IMR-90 (cell line): ENCODE measurements around the gene TPRKB. TPM values are rescaled to one million over a fixed set of nuclear protein-coding genes. Genes with fewer than 3 reads are reported as not detected.
A peak's percentile ranks its signal among the peaks of the same experiment; 100 is the strongest.
"Not testable (repeated sequence)": the region's sequence is repeated elsewhere in the genome, so short reads cannot be mapped to it uniquely, and the experiment has no call there.

ENCODE experiments used
- ATAC-seq: fragments of 200-7000 bp; cut with Tn5 transposase; 2 replicates; pipeline ENCODE4 v1.9.1; 2020; ENCODE audit warnings: low read depth, mild to moderate bottlenecking, moderate library complexity
- BruUV-seq: library from RNA; stranded (reverse); fragments of 400-500 nt; replicated peaks from 2 replicates; lab custom pipeline; 2021; lab: Mats Ljungman, UMichigan
- CTCF ChIA-PET: fragments of 300-600 bp; formaldehyde crosslinking; extraction: SDS; loops from one replicate; lab custom pipeline; 2021; ENCODE audit warnings: antibody characterized with exemption; lab: Yijun Ruan, JAX
- POLR2A ChIA-PET: fragments of 300-600 bp; sonication (Branson Sonifier 250); formaldehyde crosslinking; loops from one replicate; lab custom pipeline; 2022; ENCODE audit warnings: antibody characterized with exemption; ENCODE audit not compliant: unreplicated experiment; lab: Charles Lee
- DNase-seq: peaks from one replicate; pipeline ENCODE4 v3.0.0; 2013
- H2AFZ ChIP-seq: replicated peaks from 2 replicates; pipeline ENCODE3; 2013; ENCODE audit warnings: low read length, mild to moderate bottlenecking; ENCODE audit not compliant: poor library complexity
- H2AK5ac ChIP-seq: 2 replicates; pipeline ENCODE4 v1.6.1; 2013; ENCODE audit warnings: low read depth, low read length, inconsistent platforms
- H2AK9ac ChIP-seq: replicated peaks from 2 replicates; pipeline ENCODE3; 2013; ENCODE audit warnings: mild to moderate bottlenecking, low read depth, low read length, moderate library complexity; ENCODE audit not compliant: poor library complexity
- H2BK120ac ChIP-seq: 2 replicates; pipeline ENCODE4 v1.6.1; 2013; ENCODE audit warnings: low read depth, low read length, inconsistent platforms
- H2BK15ac ChIP-seq: 3 replicates; pipeline ENCODE4 v1.6.1; 2013; ENCODE audit warnings: low read depth, low read length, inconsistent platforms
- H2BK20ac ChIP-seq: 2 replicates; pipeline ENCODE4 v1.6.1; 2013; ENCODE audit warnings: low read depth, mild to moderate bottlenecking, inconsistent platforms, low read length, moderate library complexity
- H2BK5ac ChIP-seq: 2 replicates; pipeline ENCODE4 v1.6.1; 2013; ENCODE audit warnings: mild to moderate bottlenecking, low read depth, low read length, inconsistent platforms; ENCODE audit not compliant: poor library complexity, severe bottlenecking
- H3K14ac ChIP-seq: replicated peaks from 2 replicates; pipeline ENCODE4 v1.6.1; 2013; ENCODE audit warnings: low read depth, low read length, inconsistent platforms
- H3K18ac ChIP-seq: 2 replicates; pipeline ENCODE4 v1.6.1; 2013; ENCODE audit warnings: low read depth, low read length, control low read depth
- H3K23ac ChIP-seq: 2 replicates; pipeline ENCODE4 v1.6.1; 2013; ENCODE audit warnings: low read depth, low read length, inconsistent platforms
- H3K27ac ChIP-seq: 2 replicates; pipeline ENCODE4 v1.5.1; 2013; ENCODE audit warnings: mild to moderate bottlenecking, control low read depth, low read length; ENCODE audit not compliant: insufficient read depth
- H3K27me3 ChIP-seq: 2 replicates; pipeline ENCODE4 v1.6.1; 2013; ENCODE audit warnings: low read length; ENCODE audit not compliant: control insufficient read depth, insufficient read depth
- H3K36me3 ChIP-seq: 2 replicates; pipeline ENCODE4 v1.6.1; 2013; ENCODE audit warnings: low read length, mixed read lengths; ENCODE audit not compliant: control insufficient read depth, insufficient read depth
- H3K4ac ChIP-seq: 2 replicates; pipeline ENCODE4 v1.6.1; 2013; ENCODE audit warnings: low read depth, low read length, inconsistent platforms
- H3K4me1 ChIP-seq: 2 replicates; pipeline ENCODE4 v1.6.1; 2013; ENCODE audit warnings: low read length, mixed read lengths; ENCODE audit not compliant: control insufficient read depth, insufficient read depth
- H3K4me2 ChIP-seq: 2 replicates; pipeline ENCODE4 v1.6.1; 2013; ENCODE audit warnings: low read depth, mild to moderate bottlenecking, control low read depth, low read length, moderate library complexity
- H3K4me3 ChIP-seq: 2 replicates; pipeline ENCODE4 v1.5.1; 2013; ENCODE audit warnings: low read depth, mild to moderate bottlenecking, control low read depth, low read length, moderate library complexity; ENCODE audit not compliant: insufficient read depth
- H3K56ac ChIP-seq: 2 replicates; pipeline ENCODE4 v1.6.1; 2013; ENCODE audit warnings: low read length, inconsistent platforms; ENCODE audit not compliant: insufficient read depth; ENCODE audit errors: extremely low read depth
- H3K79me1 ChIP-seq, 2 experiments: 2 replicates each; pipeline ENCODE4 v1.6.1; 2013; ENCODE audit warnings: low read length in 2 of 2, inconsistent platforms in 1 of 2, low read depth in 1 of 2
- H3K9ac ChIP-seq: 2 replicates; pipeline ENCODE4 v1.6.1; 2013; ENCODE audit warnings: low read depth, low read length, control low read depth
- H3K9me1 ChIP-seq: 2 replicates; pipeline ENCODE4 v1.6.1; 2013; ENCODE audit warnings: low read length, inconsistent platforms; ENCODE audit not compliant: insufficient read depth
- H3K9me3 ChIP-seq: 2 replicates; pipeline ENCODE4 v1.6.1; 2013; ENCODE audit warnings: low read length; ENCODE audit not compliant: control insufficient read depth, insufficient read depth
- H4K20me1 ChIP-seq: 2 replicates; pipeline ENCODE4 v1.6.1; 2013; ENCODE audit warnings: low read length, inconsistent platforms; ENCODE audit not compliant: insufficient read depth
- H4K5ac ChIP-seq: 2 replicates; pipeline ENCODE4 v1.6.1; 2013; ENCODE audit warnings: mild to moderate bottlenecking, low read depth, low read length, control low read depth
- H4K8ac ChIP-seq, 2 experiments: 2 replicates each; pipeline ENCODE4 v1.6.1; 2013; ENCODE audit warnings: low read depth in 2 of 2, low read length in 2 of 2, control low read depth in 1 of 2, inconsistent platforms in 1 of 2
- H4K91ac ChIP-seq: 2 replicates; pipeline ENCODE4 v1.6.1; 2013; ENCODE audit warnings: low read depth, low read length, inconsistent platforms; ENCODE audit not compliant: insufficient read depth
- FOS ChIP-seq: fragments of 150-350 bp; IDR thresholded peaks from 2 replicates; pipeline ENCODE4 v1.6.1; 2016; ENCODE audit warnings: low read depth, low read length
- MAFK ChIP-seq: IDR thresholded peaks from 2 replicates; pipeline ENCODE4 v1.6.1; 2012; ENCODE audit warnings: low read depth, low read length, improper control_type of control experiment
- MXI1 ChIP-seq: IDR thresholded peaks from 2 replicates; pipeline ENCODE4 v1.6.1; 2012; ENCODE audit warnings: low read depth, mild to moderate bottlenecking, low read length, moderate library complexity, borderline replicate concordance
- RCOR1 ChIP-seq: IDR thresholded peaks from 2 replicates; pipeline ENCODE4 v1.6.1; 2012; ENCODE audit warnings: mild to moderate bottlenecking, low read length, improper control_type of control experiment; ENCODE audit not compliant: insufficient replicate concordance
- RFX5 ChIP-seq: IDR thresholded peaks from 2 replicates; pipeline ENCODE4 v1.8.0; 2012; ENCODE audit warnings: low read depth, mild to moderate bottlenecking, low read length, moderate library complexity
- WGBS, 2 experiments: methylation state at CpG; one replicate each; pipeline versions ENCODE4 v1.1.5 to v1.1.7; 2013; ENCODE audit warnings: missing lambda C conversion rate in 2 of 2; ENCODE audit not compliant: insufficient read length in 1 of 2; ENCODE audit errors: extremely low coverage in 2 of 2; 5-methylcytosine and 5-hydroxymethylcytosine counted together
- dilution Hi-C: fragments of 300-500 bp; cut with HindIII; formaldehyde crosslinking; loops from one replicate; pipeline ENCODE4 v1.14.3; 2018; ENCODE audit warnings: low sequenced_read_pairs; ENCODE audit not compliant: unreplicated experiment
- in situ Hi-C: fragments of 300-500 bp; cut with MboI; formaldehyde crosslinking; loops from 3 replicates; pipeline ENCODE4 v1.14.3; 2019; ENCODE audit warnings: low sequenced_read_pairs, inconsistent platforms, mixed read lengths
- intact Hi-C: fragments of 100-400 bp; cut with micrococcal nuclease; formaldehyde crosslinking; loops from 2 replicates; pipeline ENCODE4 v1.10.0; 2022
- polyA plus RNA-seq, 3 experiments: library from polyadenylated mRNA; depleted of rRNA; stranded (reverse); fragments of >200 nt; gene quantifications; 2 replicates each; pipeline ENCODE4 v1.2.3, GENCODE V29; 2012; ENCODE audit warnings: low replicate concordance in 1 of 3
- total RNA-seq: library from RNA; depleted of rRNA; stranded (reverse); fragments of >200 nt; gene quantifications from 2 replicates; pipeline ENCODE4 v1.2.3, GENCODE V29; 2012
- TF ChIP-seq, protein P1 (sequence below): conservative IDR thresholded peaks from 2 replicates; pipeline ENCODE4 v1.5.1; 2012; ENCODE audit warnings: mild to moderate bottlenecking, low read depth, low read length, improper control_type of control experiment

Gene TPRKB
- total and polyA plus RNA-seq, 2 of the 4 experiments (the other 2 are of a cell fraction): 35.3 to 37.6 TPM

DNA sequence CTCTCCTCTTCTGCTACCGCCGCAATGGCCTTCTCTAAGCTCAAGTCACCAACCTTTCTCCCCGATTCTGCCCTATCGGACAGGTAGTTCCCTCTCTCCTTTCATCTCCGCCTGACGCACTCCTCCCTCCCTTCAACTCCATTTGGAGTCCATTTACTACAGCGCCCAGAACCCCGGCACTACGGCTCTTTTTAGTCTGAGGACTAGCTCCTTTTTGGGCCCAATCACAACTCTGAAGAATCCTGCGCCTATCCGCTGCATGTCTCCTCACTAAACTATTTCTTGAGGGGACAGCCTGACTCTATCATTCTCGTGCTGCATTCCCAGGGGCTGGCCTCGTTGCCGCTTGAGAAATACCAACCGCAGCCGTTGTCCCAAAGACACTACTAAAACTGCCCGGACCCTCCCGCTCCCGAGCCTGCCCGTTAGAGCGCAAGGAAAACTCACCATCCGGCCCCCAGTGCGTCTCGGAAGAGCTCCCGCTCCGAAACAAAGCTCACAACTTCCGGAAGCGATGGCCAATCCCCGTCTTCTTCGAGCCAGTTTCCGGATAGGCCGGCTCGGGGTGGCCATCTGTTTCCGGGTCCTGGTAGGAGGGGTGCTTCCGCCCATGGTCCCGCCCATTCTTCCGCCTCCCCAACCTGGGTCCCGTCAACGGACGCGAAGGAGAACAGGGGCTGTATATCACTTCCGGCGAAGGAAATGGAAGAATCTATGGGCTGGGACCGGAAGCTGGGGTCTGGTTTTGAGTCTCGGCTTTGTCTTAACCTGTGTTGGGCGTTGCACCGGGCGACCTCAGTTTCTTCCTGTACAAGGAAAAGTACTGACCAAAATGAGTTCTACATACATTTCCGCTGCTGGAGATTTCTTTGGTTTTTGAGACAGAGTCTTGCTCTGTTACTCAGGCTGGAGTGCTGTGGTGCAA is at the start of gene TPRKB (continued):
- TF ChIP-seq, protein P1, sequence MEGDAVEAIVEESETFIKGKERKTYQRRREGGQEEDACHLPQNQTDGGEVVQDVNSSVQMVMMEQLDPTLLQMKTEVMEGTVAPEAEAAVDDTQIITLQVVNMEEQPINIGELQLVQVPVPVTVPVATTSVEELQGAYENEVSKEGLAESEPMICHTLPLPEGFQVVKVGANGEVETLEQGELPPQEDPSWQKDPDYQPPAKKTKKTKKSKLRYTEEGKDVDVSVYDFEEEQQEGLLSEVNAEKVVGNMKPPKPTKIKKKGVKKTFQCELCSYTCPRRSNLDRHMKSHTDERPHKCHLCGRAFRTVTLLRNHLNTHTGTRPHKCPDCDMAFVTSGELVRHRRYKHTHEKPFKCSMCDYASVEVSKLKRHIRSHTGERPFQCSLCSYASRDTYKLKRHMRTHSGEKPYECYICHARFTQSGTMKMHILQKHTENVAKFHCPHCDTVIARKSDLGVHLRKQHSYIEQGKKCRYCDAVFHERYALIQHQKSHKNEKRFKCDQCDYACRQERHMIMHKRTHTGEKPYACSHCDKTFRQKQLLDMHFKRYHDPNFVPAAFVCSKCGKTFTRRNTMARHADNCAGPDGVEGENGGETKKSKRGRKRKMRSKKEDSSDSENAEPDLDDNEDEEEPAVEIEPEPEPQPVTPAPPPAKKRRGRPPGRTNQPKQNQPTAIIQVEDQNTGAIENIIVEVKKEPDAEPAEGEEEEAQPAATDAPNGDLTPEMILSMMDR: no peak
- TF ChIP-seq RFX5 (no peak), MXI1 (0 out of 2 replicates have a peak, but pooled peaks have one; percentile 28), MAFK (no peak), FOS (no peak), RCOR1 (no peak)

DNA sequence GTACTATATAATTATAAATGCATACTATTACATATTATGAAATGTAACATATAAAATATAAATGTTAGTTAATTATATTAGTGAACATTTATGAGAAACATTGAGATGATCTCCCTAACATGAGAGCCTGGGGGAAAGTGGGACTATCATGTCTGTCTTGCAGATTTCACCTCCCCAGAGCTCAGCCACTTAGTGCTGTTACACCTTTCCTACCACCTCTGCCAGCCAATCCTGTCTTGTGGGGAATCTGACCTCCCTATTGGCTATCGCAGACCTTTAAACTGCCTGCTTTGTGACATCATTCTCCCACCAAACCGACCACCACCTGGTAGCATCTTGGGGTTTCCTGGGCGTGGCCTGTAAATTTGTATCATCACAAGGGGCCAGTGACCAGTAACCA is 46.7 kb upstream of the TPRKB start, which contains the start of gene C2orf78:
TSS of gene C2orf78 (plus strand) at position 301 of the 400 bp plus-strand sequence. CDS start 127 bp downstream, outside the sequence.
- in situ Hi-C loops, H4K5ac ChIP-seq, H3K14ac ChIP-seq, DNase-seq, H3K9ac ChIP-seq, H3K36me3 ChIP-seq, H2BK5ac ChIP-seq, H3K27me3 ChIP-seq, H2BK120ac ChIP-seq, H3K4me3 ChIP-seq, H2AK9ac ChIP-seq, H4K91ac ChIP-seq, H3K9me1 ChIP-seq, H3K9me3 ChIP-seq, intact Hi-C loops, POLR2A ChIA-PET, H3K4me2 ChIP-seq, ATAC-seq, H3K4ac ChIP-seq, H3K56ac ChIP-seq, BruUV-seq, H2BK20ac ChIP-seq, H3K23ac ChIP-seq, H2AK5ac ChIP-seq, H3K27ac ChIP-seq, H3K4me1 ChIP-seq, dilution Hi-C loops, H2BK15ac ChIP-seq, H3K18ac ChIP-seq, H4K20me1 ChIP-seq, H3K79me1 ChIP-seq, H2AFZ ChIP-seq, CTCF ChIA-PET, H4K8ac ChIP-seq: not testable (repeated sequence)
- no CpG with 5 or more reads among the region's 3 CpGs for WGBS, 2 experiments
